MM.1S (cell line): ENCODE data around the gene ZMIZ1.

ENCODE experiments used
- DNase-seq: peaks from one replicate; pipeline ENCODE4 v3.0.0-alpha.2; 2015
- H2AFZ ChIP-seq: fragments of 300-600 bp; sonication (generic); 2 replicates; pipeline ENCODE4 v1.6.0; 2016; ENCODE audit warnings: antibody characterized with exemption, low read length
- H3F3A ChIP-seq: fragments of 300-600 bp; sonication (generic); 2 replicates; pipeline ENCODE4 v1.6.1; 2016; ENCODE audit warnings: mild to moderate bottlenecking, antibody characterized with exemption, low read length, moderate library complexity, mixed read lengths; ENCODE audit not compliant: insufficient read depth
- H3K27ac ChIP-seq: fragments of 300-600 bp; sonication (generic); 2 replicates; pipeline ENCODE4 v1.5.1; 2016; ENCODE audit warnings: mild to moderate bottlenecking, low read length
- H3K27me3 ChIP-seq: fragments of 300-600 bp; sonication (generic); replicated peaks from 2 replicates; pipeline ENCODE4 v1.6.0; 2016; ENCODE audit warnings: low read length; ENCODE audit not compliant: insufficient read depth
- H3K36me3 ChIP-seq: fragments of 300-600 bp; sonication (generic); replicated peaks from 2 replicates; pipeline ENCODE4 v1.6.1; 2016; ENCODE audit warnings: mild to moderate bottlenecking, low read length, mixed read lengths; ENCODE audit not compliant: insufficient read depth
- H3K4me1 ChIP-seq: fragments of 300-600 bp; sonication (generic); 2 replicates; pipeline ENCODE4 v1.6.1; 2016; ENCODE audit warnings: low read length, mixed read lengths
- H3K4me2 ChIP-seq: fragments of 300-600 bp; sonication (generic); 2 replicates; pipeline ENCODE4 v1.6.0; 2016; ENCODE audit warnings: low read depth, low read length
- H3K4me3 ChIP-seq: fragments of 300-600 bp; sonication (generic); 2 replicates; pipeline ENCODE4 v1.5.1; 2016; ENCODE audit warnings: low read length, mixed read lengths
- H3K79me2 ChIP-seq: fragments of 300-600 bp; sonication (generic); 2 replicates; pipeline ENCODE4 v1.6.1; 2016; ENCODE audit warnings: mixed run types, low read length, mixed read lengths
- H3K9ac ChIP-seq: fragments of 300-600 bp; sonication (generic); 2 replicates; pipeline ENCODE4 v1.6.1; 2016; ENCODE audit warnings: low read length, mixed read lengths
- H3K9me2 ChIP-seq: fragments of 300-600 bp; sonication (generic); replicated peaks from 2 replicates; pipeline ENCODE4 v1.6.1; 2016; ENCODE audit warnings: mild to moderate bottlenecking, low read length, mixed read lengths; ENCODE audit not compliant: insufficient read depth
- H3K9me3 ChIP-seq: fragments of 300-600 bp; sonication (generic); replicated peaks from 2 replicates; pipeline ENCODE4 v1.6.1; 2016; ENCODE audit warnings: mild to moderate bottlenecking, low read length, mixed read lengths; ENCODE audit not compliant: insufficient read depth
- H4K20me1 ChIP-seq: fragments of 300-600 bp; sonication (generic); 2 replicates; pipeline ENCODE4 v1.6.1; 2016; ENCODE audit warnings: mild to moderate bottlenecking, low read length, moderate library complexity, mixed read lengths; ENCODE audit not compliant: insufficient read depth
- EZH2 ChIP-seq: fragments of 300-600 bp; sonication (generic); optimal IDR thresholded peaks from 2 replicates; pipeline ENCODE3; 2017; ENCODE audit warnings: low read depth, mild to moderate bottlenecking, antibody characterized with exemption, low read length, mixed read lengths
- EZH2phosphoT487 ChIP-seq: fragments of 300-600 bp; sonication (generic); IDR thresholded peaks from 2 replicates; pipeline ENCODE4 v1.6.1; 2018; ENCODE audit warnings: antibody characterized with exemption, low read length
- TF ChIP-seq, protein P1 (sequence below): fragments of 300-600 bp; sonication (generic); IDR thresholded peaks from 2 replicates; pipeline ENCODE4 v1.5.1; 2016; ENCODE audit warnings: antibody characterized with exemption, low read length, mixed read lengths

Gene ZMIZ1

DNA sequence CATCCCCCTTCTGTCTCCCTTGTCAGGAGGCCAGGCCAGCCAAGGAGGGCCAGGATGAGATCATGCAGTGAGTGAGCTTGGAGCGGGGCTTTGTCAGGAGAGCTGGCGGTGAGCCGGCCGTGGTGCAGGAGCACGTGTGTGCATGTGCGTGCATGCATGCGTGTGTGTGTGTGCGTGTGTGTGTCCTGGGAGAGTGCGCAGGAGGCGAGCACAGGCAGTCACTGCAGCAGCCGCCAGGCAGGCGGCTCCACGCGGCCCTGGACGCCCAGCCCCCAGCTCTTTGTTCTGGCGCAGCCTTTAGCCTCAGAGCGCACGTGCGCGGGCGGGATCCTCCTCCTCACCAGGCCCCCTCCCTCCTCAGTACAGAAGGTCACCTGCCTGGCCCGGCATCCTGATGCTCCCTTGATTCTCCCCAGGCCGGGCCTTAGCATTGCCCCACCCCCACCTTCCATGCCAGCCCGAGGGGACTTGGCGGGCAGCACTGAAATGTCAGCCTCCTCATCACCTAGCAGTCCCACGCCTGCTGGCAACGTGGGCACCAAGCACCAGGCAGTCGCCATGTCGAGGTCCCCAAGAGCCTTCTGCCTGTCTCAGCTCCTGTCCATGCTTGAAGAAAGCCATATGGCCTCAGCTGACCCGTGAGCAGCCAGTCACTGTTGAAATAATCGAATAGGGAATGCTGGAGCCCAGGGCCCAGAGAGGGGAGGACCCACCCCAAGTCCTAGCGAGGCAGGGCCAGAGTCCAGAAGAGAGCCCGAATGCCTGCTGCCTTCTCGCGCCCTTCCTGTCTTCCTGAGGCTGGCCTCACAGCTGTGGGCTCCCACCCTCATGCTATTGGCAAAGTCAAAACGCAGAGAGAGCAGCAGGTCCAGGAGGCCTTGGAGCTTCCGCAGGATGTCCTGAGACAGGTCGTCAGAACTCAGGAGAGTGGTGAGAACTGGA is 152.6 kb downstream of the ZMIZ1 start:
- no peaks in the 10 kb centered on the region for H3K36me3 ChIP-seq
- TF ChIP-seq, protein P1, sequence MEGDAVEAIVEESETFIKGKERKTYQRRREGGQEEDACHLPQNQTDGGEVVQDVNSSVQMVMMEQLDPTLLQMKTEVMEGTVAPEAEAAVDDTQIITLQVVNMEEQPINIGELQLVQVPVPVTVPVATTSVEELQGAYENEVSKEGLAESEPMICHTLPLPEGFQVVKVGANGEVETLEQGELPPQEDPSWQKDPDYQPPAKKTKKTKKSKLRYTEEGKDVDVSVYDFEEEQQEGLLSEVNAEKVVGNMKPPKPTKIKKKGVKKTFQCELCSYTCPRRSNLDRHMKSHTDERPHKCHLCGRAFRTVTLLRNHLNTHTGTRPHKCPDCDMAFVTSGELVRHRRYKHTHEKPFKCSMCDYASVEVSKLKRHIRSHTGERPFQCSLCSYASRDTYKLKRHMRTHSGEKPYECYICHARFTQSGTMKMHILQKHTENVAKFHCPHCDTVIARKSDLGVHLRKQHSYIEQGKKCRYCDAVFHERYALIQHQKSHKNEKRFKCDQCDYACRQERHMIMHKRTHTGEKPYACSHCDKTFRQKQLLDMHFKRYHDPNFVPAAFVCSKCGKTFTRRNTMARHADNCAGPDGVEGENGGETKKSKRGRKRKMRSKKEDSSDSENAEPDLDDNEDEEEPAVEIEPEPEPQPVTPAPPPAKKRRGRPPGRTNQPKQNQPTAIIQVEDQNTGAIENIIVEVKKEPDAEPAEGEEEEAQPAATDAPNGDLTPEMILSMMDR: no peak
- no peak for TF ChIP-seq EZH2phosphoT487
- no peak overlapping the region for H3K4me2 ChIP-seq

DNA sequence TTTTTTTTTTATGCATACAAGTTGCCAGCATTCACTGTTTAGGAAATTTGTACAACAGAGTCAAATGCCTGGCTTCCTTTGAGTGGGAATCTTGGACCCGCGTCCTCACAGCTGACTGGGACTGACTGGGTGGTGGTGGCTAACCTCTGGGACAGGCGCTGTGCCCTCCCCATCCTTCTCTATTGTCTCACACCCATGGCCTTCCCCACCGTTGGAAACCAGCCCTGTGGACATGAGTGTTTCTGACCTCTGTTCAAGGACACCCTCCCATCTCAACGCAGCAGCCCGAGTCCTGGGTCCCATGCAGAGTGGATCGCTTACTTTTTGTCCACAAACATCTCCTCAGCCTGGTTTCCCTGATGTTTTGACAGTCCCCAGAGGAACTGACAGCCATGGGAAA is 153.4 kb downstream of the ZMIZ1 start:
- Histone ChIP-seq H3K4me2 (no peak overlapping the region), H4K20me1 (no peaks in the 10 kb centered on the region), H2AFZ (no peak overlapping the region), H3K9me3 (no peaks in the 10 kb centered on the region), H3K4me3 (no peak overlapping the region), H3K4me1 (no peaks in the 10 kb centered on the region), H3K36me3 (no peaks in the 10 kb centered on the region), H3K79me2 (no peaks in the 10 kb centered on the region), H3K9ac (no peak overlapping the region), H3K27me3 (no peaks in the 10 kb centered on the region), H3F3A (no peaks in the 10 kb centered on the region), H3K9me2 (no peaks in the 10 kb centered on the region), H3K27ac (no peak overlapping the region)
- TF ChIP-seq EZH2 (no peak), EZH2phosphoT487 (no peak)
- TF ChIP-seq, protein P1: no peak
- no peak for DNase-seq

More for the DNA sequence above, 152.6 kb downstream of the ZMIZ1 start:
- Histone ChIP-seq H3K9ac (no peak overlapping the region), H3K9me3 (no peaks in the 10 kb centered on the region), H3K27me3 (no peaks in the 10 kb centered on the region), H3F3A (no peaks in the 10 kb centered on the region), H4K20me1 (no peaks in the 10 kb centered on the region), H3K79me2 (no peaks in the 10 kb centered on the region), H3K27ac (no peak overlapping the region), H3K9me2 (no peaks in the 10 kb centered on the region), H3K4me1 (no peaks in the 10 kb centered on the region), H3K4me3 (no peak overlapping the region), H2AFZ (no peak overlapping the region)
- DNase-seq: no peak

GRCh38 chr10:79223091-79224048 is 154.6 kb downstream of the ZMIZ1 start:
- H3K27me3 ChIP-seq: no peaks in the 10 kb centered on the region
- no peak overlapping the region for H3K27ac ChIP-seq
- no peaks in the 10 kb centered on the region for H3K9me3 ChIP-seq
- H3K4me1 ChIP-seq: peaks cover 2% of the 10 kb centered on the region; the same call in 1 of the 2 replicates
- H3K9me2 ChIP-seq: no peaks in the 10 kb centered on the region
- H3K36me3 ChIP-seq: no peaks in the 10 kb centered on the region
- no peaks in the 10 kb centered on the region for H3F3A ChIP-seq
- DNase-seq: no peak
- no peak overlapping the region for H2AFZ ChIP-seq
- no peak overlapping the region for H3K9ac ChIP-seq
- no peak overlapping the region for H3K4me2 ChIP-seq
- H4K20me1 ChIP-seq: no peaks in the 10 kb centered on the region
- no peak overlapping the region for H3K4me3 ChIP-seq
- H3K79me2 ChIP-seq: no peaks in the 10 kb centered on the region
- TF ChIP-seq EZH2 (no peak), EZH2phosphoT487 (no peak)
- TF ChIP-seq, protein P1: no peak
